Loucy (cell line): ENCODE measurements around the gene LPP.
A peak's percentile ranks its signal among the peaks of the same experiment; 100 is the strongest.

Experiments
- H2AFZ ChIP-seq: fragments of 200-600 bp; sonication (generic); 2 replicates; pipeline ENCODE4 v1.6.0; 2016; ENCODE audit warnings: antibody characterized with exemption, mild to moderate bottlenecking, low read length, moderate library complexity
- H3F3A ChIP-seq: fragments of 200-600 bp; 2 replicates; pipeline ENCODE4 v1.6.0; 2016; ENCODE audit warnings: antibody characterized with exemption, low read depth, mild to moderate bottlenecking
- H3K27me3 ChIP-seq: fragments of 200-600 bp; sonication (generic); 2 replicates; pipeline ENCODE4 v1.6.1; 2014; ENCODE audit warnings: low read length, mild to moderate bottlenecking; ENCODE audit not compliant: insufficient read depth, poor library complexity, severe bottlenecking
- H3K36me3 ChIP-seq: fragments of 200-600 bp; sonication (generic); 2 replicates; pipeline ENCODE4 v1.6.1; 2016; ENCODE audit warnings: low read length; ENCODE audit not compliant: insufficient read depth
- H3K4me1 ChIP-seq: fragments of 200-600 bp; sonication (generic); 2 replicates; pipeline ENCODE4 v1.5.1; 2014; ENCODE audit warnings: low read length, mild to moderate bottlenecking; ENCODE audit not compliant: insufficient read depth, poor library complexity, severe bottlenecking
- H3K4me2 ChIP-seq: fragments of 200-600 bp; sonication (generic); 2 replicates; pipeline ENCODE4 v1.6.0; 2014; ENCODE audit warnings: antibody characterized with exemption, low read length, low read depth, mild to moderate bottlenecking; ENCODE audit not compliant: poor library complexity, severe bottlenecking
- H3K4me3 ChIP-seq: fragments of 200-600 bp; sonication (generic); 2 replicates; pipeline ENCODE4 v1.5.1; 2014; ENCODE audit warnings: low read length, mild to moderate bottlenecking, mixed read lengths; ENCODE audit not compliant: poor library complexity, severe bottlenecking
- H3K79me2 ChIP-seq: fragments of 200-600 bp; sonication (generic); 2 replicates; pipeline ENCODE4 v1.6.1; 2014; ENCODE audit warnings: low read length; ENCODE audit not compliant: insufficient read depth
- H3K9ac ChIP-seq: fragments of 200-600 bp; sonication (generic); 2 replicates; pipeline ENCODE4 v1.6.0; 2014; ENCODE audit warnings: mild to moderate bottlenecking, low read depth, low read length, moderate library complexity; ENCODE audit not compliant: poor library complexity, severe bottlenecking
- H3K9me2 ChIP-seq: fragments of 200-600 bp; sonication (generic); replicated peaks from 2 replicates; pipeline ENCODE4 v1.6.1; 2016; ENCODE audit warnings: low read depth, low read length, mixed read lengths
- H3K9me3 ChIP-seq: fragments of 200-600 bp; sonication (generic); 2 replicates; pipeline ENCODE4 v1.6.1; 2014; ENCODE audit warnings: mild to moderate bottlenecking, antibody characterized with exemption, low read length, low read depth; ENCODE audit not compliant: insufficient read depth
- H4K20me1 ChIP-seq: fragments of 200-600 bp; sonication (generic); 2 replicates; pipeline ENCODE4 v1.6.0; 2014; ENCODE audit warnings: antibody characterized with exemption, low read length, mild to moderate bottlenecking; ENCODE audit not compliant: insufficient read depth, poor library complexity, severe bottlenecking
- EZH2phosphoT487 ChIP-seq: fragments of 200-600 bp; IDR thresholded peaks from 2 replicates; pipeline ENCODE4 v1.6.1; 2018; ENCODE audit warnings: antibody characterized with exemption, mild to moderate bottlenecking, moderate library complexity, borderline replicate concordance
- TF ChIP-seq, protein P1 (sequence below): fragments of 200-600 bp; sonication (generic); conservative IDR thresholded peaks from 2 replicates; pipeline ENCODE4 v1.5.1; 2014; ENCODE audit warnings: mild to moderate bottlenecking, antibody characterized with exemption, low read length

LPP gene

GRCh38 chr3:188829130-188829529 lies 675.2 kb downstream of the LPP start:
- Histone ChIP-seq H3K9me3 (no peaks in the 10 kb centered on the region), H3K4me2 (no peak overlapping the region), H3F3A (no peaks in the 10 kb centered on the region), H3K9me2 (no peaks in the 10 kb centered on the region), H2AFZ (no peak overlapping the region), H3K4me1 (no peaks in the 10 kb centered on the region), H3K36me3 (no peaks in the 10 kb centered on the region), H3K9ac (no peak overlapping the region), H4K20me1 (no peaks in the 10 kb centered on the region), H3K27me3 (no peaks in the 10 kb centered on the region), H3K79me2 (no peaks in the 10 kb centered on the region), H3K4me3 (no peak overlapping the region)
- TF ChIP-seq, protein P1, sequence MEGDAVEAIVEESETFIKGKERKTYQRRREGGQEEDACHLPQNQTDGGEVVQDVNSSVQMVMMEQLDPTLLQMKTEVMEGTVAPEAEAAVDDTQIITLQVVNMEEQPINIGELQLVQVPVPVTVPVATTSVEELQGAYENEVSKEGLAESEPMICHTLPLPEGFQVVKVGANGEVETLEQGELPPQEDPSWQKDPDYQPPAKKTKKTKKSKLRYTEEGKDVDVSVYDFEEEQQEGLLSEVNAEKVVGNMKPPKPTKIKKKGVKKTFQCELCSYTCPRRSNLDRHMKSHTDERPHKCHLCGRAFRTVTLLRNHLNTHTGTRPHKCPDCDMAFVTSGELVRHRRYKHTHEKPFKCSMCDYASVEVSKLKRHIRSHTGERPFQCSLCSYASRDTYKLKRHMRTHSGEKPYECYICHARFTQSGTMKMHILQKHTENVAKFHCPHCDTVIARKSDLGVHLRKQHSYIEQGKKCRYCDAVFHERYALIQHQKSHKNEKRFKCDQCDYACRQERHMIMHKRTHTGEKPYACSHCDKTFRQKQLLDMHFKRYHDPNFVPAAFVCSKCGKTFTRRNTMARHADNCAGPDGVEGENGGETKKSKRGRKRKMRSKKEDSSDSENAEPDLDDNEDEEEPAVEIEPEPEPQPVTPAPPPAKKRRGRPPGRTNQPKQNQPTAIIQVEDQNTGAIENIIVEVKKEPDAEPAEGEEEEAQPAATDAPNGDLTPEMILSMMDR: no peak
- TF ChIP-seq EZH2phosphoT487: no peak

GRCh38 chr3:188829576-188829975 lies 675.6 kb downstream of the LPP start:
- H3K4me3 ChIP-seq: no peak overlapping the region

GRCh38 chr3:188830893-188831292 lies 676.9 kb downstream of the LPP start:
- H3K9ac ChIP-seq: no peak overlapping the region
- H2AFZ ChIP-seq: no peak overlapping the region
- H3K9me3 ChIP-seq: no peaks in the 10 kb centered on the region
- no peak overlapping the region for H3K4me2 ChIP-seq
- no peaks in the 10 kb centered on the region for H3K27me3 ChIP-seq
- H3K4me3 ChIP-seq: no peak overlapping the region
- H3K9me2 ChIP-seq: no peaks in the 10 kb centered on the region
- TF ChIP-seq, protein P1: peak; percentile 76
- no peak for TF ChIP-seq EZH2phosphoT487
- peaks cover 4% of the 10 kb centered on the region for H3K4me1 ChIP-seq
- H3K36me3 ChIP-seq: no peaks in the 10 kb centered on the region
- no peaks in the 10 kb centered on the region for H4K20me1 ChIP-seq
- no peaks in the 10 kb centered on the region for H3F3A ChIP-seq
- no peaks in the 10 kb centered on the region for H3K79me2 ChIP-seq

More at GRCh38 chr3:188829576-188829975, 675.6 kb downstream of the LPP start:
- Histone ChIP-seq H3K9me3 (no peaks in the 10 kb centered on the region), H3F3A (no peaks in the 10 kb centered on the region), H3K4me2 (no peak overlapping the region), H2AFZ (no peak overlapping the region), H3K27me3 (no peaks in the 10 kb centered on the region), H3K79me2 (no peaks in the 10 kb centered on the region), H3K36me3 (no peaks in the 10 kb centered on the region), H3K4me1 (peaks cover 3% of the 10 kb centered on the region), H4K20me1 (no peaks in the 10 kb centered on the region), H3K9me2 (no peaks in the 10 kb centered on the region), H3K9ac (no peak overlapping the region)
- TF ChIP-seq, protein P1: no peak
- TF ChIP-seq EZH2phosphoT487: no peak
